ENCODE data around the gene RINT1. TPM values are rescaled to one million over a fixed set of nuclear protein-coding genes. Genes with fewer than 3 reads are reported as not detected.

The RINT1 gene
- total and polyA plus RNA-seq, 2 of the 13 experiments (the other 11 are each of a cell fraction or from before 2014, with no cell fraction given): 14.7 to 19.3 TPM

DNA sequence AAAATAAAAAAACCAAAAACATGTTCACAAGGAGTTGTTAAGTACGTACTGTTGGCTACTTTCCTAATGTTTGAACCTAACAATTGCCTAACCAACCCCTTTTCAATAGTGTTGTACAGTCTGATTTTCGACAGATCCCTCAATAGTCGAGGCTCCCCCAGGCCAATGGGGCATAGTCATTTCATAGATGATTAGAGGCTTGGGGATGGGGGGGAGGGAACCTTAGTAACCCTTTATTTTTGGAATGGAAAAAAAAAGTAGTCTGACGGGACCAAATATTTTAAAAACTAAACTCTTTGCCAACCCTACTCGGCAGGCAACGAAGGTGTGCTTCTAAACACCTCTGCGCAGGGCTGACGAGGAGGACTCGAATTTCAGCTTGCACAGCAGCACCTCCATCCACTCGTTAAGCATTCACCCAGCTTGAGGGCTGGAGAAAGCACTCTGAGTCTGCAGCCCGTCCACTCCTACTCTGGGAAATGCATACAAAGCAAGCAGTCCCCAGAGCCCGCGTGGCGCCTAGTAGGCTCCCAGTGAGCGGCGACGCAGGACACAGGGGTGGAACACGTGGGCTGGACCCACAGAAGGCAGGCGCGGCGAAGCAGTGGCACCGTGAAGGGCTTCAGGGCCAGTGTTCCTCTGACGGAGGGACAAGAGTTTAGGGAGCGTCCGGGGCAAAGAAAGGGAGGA is 10.8 kb upstream of the RINT1 start (continued):
- TF ChIP-seq ZNF335 (CRISPR knock-in tag; IDR thresholded peaks at IDR 0.05) (no peak), ZBTB7B (CRISPR knock-in tag; IDR thresholded peaks at IDR 0.05) (no peak), TP53 (CRISPR knock-in tag; conservative IDR thresholded peaks at IDR 0.05) (0 out of 2 replicates have a peak, but pooled peaks have one; percentile 49), SMYD3 (CRISPR knock-in tag; IDR thresholded peaks at IDR 0.05) (no peak), ZNF7 (CRISPR knock-in tag; IDR thresholded peaks at IDR 0.05) (no peak), ZNF615 (CRISPR knock-in tag; IDR thresholded peaks at IDR 0.05; ENCODE audit: borderline replicate concordance) (no peak), MXD4 (CRISPR knock-in tag; IDR thresholded peaks at IDR 0.05) (no peak; the same call in 1 of the 2 replicates), ZFP37 (CRISPR knock-in tag; IDR thresholded peaks at IDR 0.05; ENCODE audit: borderline replicate concordance) (no peak), HES4 (CRISPR knock-in tag; IDR thresholded peaks at IDR 0.05; ENCODE audit: borderline replicate concordance) (peak; percentile 62; the same call in 1 of the 2 replicates), RXRB (CRISPR knock-in tag; IDR thresholded peaks at IDR 0.05; ENCODE audit: borderline replicate concordance) (no peak), ZNF10 (CRISPR knock-in tag; IDR thresholded peaks at IDR 0.05; ENCODE audit: borderline replicate concordance, low read depth) (no peak), ZNF569 (CRISPR knock-in tag; IDR thresholded peaks at IDR 0.05; ENCODE audit: borderline replicate concordance) (no peak), NR3C1 (CRISPR knock-in tag; IDR thresholded peaks at IDR 0.05) (no peak), ZNF652 (CRISPR knock-in tag; IDR thresholded peaks at IDR 0.05; ENCODE audit: borderline replicate concordance, low read depth) (no peak), ZNF572 (CRISPR knock-in tag; IDR thresholded peaks at IDR 0.05) (no peak), ZNF616 (CRISPR knock-in tag; IDR thresholded peaks at IDR 0.05; ENCODE audit: low read depth) (no peak), THAP11 (CRISPR knock-in tag; IDR thresholded peaks at IDR 0.05) (no peak), DNMT1 (CRISPR knock-in tag; IDR thresholded peaks at IDR 0.05) (no peak), POLR2AphosphoS5 (IDR thresholded peaks at IDR 0.05; ENCODE audit: low read depth, low read length) (peak; percentile 55)
- TF ChIP-seq, protein P1, sequence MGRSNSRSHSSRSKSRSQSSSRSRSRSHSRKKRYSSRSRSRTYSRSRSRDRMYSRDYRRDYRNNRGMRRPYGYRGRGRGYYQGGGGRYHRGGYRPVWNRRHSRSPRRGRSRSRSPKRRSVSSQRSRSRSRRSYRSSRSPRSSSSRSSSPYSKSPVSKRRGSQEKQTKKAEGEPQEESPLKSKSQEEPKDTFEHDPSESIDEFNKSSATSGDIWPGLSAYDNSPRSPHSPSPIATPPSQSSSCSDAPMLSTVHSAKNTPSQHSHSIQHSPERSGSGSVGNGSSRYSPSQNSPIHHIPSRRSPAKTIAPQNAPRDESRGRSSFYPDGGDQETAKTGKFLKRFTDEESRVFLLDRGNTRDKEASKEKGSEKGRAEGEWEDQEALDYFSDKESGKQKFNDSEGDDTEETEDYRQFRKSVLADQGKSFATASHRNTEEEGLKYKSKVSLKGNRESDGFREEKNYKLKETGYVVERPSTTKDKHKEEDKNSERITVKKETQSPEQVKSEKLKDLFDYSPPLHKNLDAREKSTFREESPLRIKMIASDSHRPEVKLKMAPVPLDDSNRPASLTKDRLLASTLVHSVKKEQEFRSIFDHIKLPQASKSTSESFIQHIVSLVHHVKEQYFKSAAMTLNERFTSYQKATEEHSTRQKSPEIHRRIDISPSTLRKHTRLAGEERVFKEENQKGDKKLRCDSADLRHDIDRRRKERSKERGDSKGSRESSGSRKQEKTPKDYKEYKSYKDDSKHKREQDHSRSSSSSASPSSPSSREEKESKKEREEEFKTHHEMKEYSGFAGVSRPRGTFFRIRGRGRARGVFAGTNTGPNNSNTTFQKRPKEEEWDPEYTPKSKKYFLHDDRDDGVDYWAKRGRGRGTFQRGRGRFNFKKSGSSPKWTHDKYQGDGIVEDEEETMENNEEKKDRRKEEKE (IDR thresholded peaks at IDR 0.05): no peak
- TF ChIP-seq, protein P2, sequence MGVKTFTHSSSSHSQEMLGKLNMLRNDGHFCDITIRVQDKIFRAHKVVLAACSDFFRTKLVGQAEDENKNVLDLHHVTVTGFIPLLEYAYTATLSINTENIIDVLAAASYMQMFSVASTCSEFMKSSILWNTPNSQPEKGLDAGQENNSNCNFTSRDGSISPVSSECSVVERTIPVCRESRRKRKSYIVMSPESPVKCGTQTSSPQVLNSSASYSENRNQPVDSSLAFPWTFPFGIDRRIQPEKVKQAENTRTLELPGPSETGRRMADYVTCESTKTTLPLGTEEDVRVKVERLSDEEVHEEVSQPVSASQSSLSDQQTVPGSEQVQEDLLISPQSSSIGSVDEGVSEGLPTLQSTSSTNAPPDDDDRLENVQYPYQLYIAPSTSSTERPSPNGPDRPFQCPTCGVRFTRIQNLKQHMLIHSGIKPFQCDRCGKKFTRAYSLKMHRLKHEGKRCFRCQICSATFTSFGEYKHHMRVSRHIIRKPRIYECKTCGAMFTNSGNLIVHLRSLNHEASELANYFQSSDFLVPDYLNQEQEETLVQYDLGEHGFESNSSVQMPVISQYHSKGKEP (CRISPR knock-in tag; IDR thresholded peaks at IDR 0.05): no peak
- TF ChIP-seq, protein P3, sequence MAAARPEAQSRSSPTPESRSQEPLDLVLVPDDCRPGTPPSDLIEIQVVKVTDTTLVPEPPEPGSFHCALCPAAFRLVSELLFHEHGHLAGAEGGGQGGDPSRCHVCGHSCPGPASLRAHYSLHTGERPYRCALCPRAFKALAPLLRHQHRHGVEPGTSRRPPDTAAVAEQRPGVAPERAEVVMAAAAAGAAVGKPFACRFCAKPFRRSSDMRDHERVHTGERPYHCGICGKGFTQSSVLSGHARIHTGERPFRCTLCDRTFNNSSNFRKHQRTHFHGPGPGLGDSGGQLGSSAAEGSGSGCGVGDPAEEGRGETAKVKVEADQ (CRISPR knock-in tag; IDR thresholded peaks at IDR 0.05; ENCODE audit: borderline replicate concordance): no peak
- TF ChIP-seq, protein P4, sequence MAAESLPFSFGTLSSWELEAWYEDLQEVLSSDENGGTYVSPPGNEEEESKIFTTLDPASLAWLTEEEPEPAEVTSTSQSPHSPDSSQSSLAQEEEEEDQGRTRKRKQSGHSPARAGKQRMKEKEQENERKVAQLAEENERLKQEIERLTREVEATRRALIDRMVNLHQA (CRISPR knock-in tag; IDR thresholded peaks at IDR 0.05): no peak
- TF ChIP-seq, protein P5, sequence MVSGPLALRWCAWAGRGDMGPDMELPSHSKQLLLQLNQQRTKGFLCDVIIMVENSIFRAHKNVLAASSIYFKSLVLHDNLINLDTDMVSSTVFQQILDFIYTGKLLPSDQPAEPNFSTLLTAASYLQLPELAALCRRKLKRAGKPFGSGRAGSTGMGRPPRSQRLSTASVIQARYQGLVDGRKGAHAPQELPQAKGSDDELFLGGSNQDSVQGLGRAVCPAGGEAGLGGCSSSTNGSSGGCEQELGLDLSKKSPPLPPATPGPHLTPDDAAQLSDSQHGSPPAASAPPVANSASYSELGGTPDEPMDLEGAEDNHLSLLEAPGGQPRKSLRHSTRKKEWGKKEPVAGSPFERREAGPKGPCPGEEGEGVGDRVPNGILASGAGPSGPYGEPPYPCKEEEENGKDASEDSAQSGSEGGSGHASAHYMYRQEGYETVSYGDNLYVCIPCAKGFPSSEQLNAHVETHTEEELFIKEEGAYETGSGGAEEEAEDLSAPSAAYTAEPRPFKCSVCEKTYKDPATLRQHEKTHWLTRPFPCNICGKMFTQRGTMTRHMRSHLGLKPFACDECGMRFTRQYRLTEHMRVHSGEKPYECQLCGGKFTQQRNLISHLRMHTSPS (CRISPR knock-in tag; IDR thresholded peaks at IDR 0.05; ENCODE audit: low read depth): 0 out of 2 replicates have a peak, but pooled peaks have one; percentile 14
